Astrocyte (in vitro differentiated cells and primary cell): Measurements from ENCODE around the gene BRICD5.

ENCODE experiments used
- CTCF ChIP-seq: IDR thresholded peaks from 2 replicates; pipeline ENCODE4 v1.5.1; 2011; ENCODE audit warnings: low read depth, mild to moderate bottlenecking, inconsistent platforms, low read length, moderate library complexity; ENCODE audit not compliant: insufficient read depth
- EZH2 ChIP-seq: IDR thresholded peaks from 2 replicates; pipeline ENCODE4 v1.6.1; 2012; ENCODE audit warnings: mild to moderate bottlenecking, low read length, inconsistent platforms; ENCODE audit not compliant: insufficient read depth

DNA sequence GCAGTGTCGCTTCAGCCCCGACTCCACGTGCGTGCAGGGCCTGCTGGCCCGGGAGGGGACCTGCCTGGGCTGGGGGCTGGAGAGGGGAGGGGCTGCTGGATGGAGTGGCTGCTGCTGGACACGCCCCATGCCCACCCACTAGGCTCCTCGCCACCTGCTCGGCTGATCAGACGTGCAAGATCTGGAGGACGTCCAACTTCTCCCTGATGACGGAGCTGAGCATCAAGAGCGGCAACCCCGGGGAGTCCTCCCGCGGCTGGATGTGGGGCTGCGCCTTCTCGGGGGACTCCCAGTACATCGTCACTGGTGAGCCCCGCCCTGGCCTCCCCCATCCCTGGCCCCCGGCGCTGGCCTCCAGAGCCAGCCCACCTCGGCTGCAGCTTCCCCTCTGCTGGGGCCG, 2.4 kb downstream of the BRICD5 start:
- TF ChIP-seq EZH2 (no peak), CTCF (no peak)
